ENCODE results near the gene DERL2. TPM values are rescaled to one million over a fixed set of nuclear protein-coding genes. Genes with fewer than 3 reads are reported as not detected.

Gene DERL2
- total RNA-seq (39.3 TPM), polyA plus RNA-seq (ENCODE audit: insufficient read depth in 1 of 8, insufficient read length in 8 of 8, low replicate concordance in 1 of 8) (10 to 100 TPM; 42.7 to 52.0 (median 47.2) TPM)
- long read RNA-seq, donor 1, full-length matches to known transcripts: 19 of 19 reads
- long read RNA-seq, donor 1, partial matches to known transcripts: 0 of 19 reads
- long read RNA-seq, donor 1, other reads (novel, unspliced or antisense): 0 of 19 reads
- long read RNA-seq, donor 2, partial matches to known transcripts: 0 of 1 reads
- long read RNA-seq, donor 2, other reads (novel, unspliced or antisense): 0 of 1 reads
- long read RNA-seq, donor 3, full-length matches to known transcripts: 22 of 22 reads
- long read RNA-seq, donor 3, partial matches to known transcripts: 0 of 22 reads
- long read RNA-seq, donor 3, other reads (novel, unspliced or antisense): 0 of 22 reads
- long read RNA-seq, donor 4, full-length matches to known transcripts: 10 of 10 reads
- long read RNA-seq, donor 4, partial matches to known transcripts: 0 of 10 reads
- long read RNA-seq, donor 4, other reads (novel, unspliced or antisense): 0 of 10 reads
- long read RNA-seq, donor 5, full-length matches to known transcripts: 47 of 47 reads
- long read RNA-seq, donor 5, partial matches to known transcripts: 0 of 47 reads
- long read RNA-seq, donor 5, other reads (novel, unspliced or antisense): 0 of 47 reads
- long read RNA-seq, donor 6, full-length matches to known transcripts: 28 of 28 reads
- long read RNA-seq, donor 6, partial matches to known transcripts: 0 of 28 reads
- long read RNA-seq, donor 6, other reads (novel, unspliced or antisense): 0 of 28 reads
- long read RNA-seq, donor 7, full-length matches to known transcripts: 20 of 20 reads
- long read RNA-seq, donor 7, partial matches to known transcripts: 0 of 20 reads
- long read RNA-seq, donor 7, other reads (novel, unspliced or antisense): 0 of 20 reads
- long read RNA-seq, donor 8, full-length matches to known transcripts: 12 of 12 reads
- long read RNA-seq, donor 8, partial matches to known transcripts: 0 of 12 reads
- long read RNA-seq, donor 8, other reads (novel, unspliced or antisense): 0 of 12 reads
- long read RNA-seq, donor 9, full-length matches to known transcripts: 12 of 12 reads
- long read RNA-seq, donor 9, partial matches to known transcripts: 0 of 12 reads
- long read RNA-seq, donor 9, other reads (novel, unspliced or antisense): 0 of 12 reads
- long read RNA-seq, donor 10, full-length matches to known transcripts: 27 of 27 reads
- long read RNA-seq, donor 10, partial matches to known transcripts: 0 of 27 reads
- long read RNA-seq, donor 10, other reads (novel, unspliced or antisense): 0 of 27 reads
- long read RNA-seq, donor 11, full-length matches to known transcripts: 11 of 11 reads
- long read RNA-seq, donor 11, partial matches to known transcripts: 0 of 11 reads
- long read RNA-seq, donor 11, other reads (novel, unspliced or antisense): 0 of 11 reads

GRCh38 chr17:5485270-5486205 lies at the start of gene DERL2:
DERL2 (minus strand) TSS chr17:5486178; CDS start chr17:5486161, 17 bp downstream.
- WGBS (ENCODE audit: insufficient coverage): under 1% methylated on average over 23 of the region's 29 CpGs
- Histone ChIP-seq H3K4me1 (ENCODE audit: control insufficient read depth, insufficient read depth, low read length) (peaks cover 13% of the 10 kb centered on the region), H3K36me3 (ENCODE audit: control insufficient read depth, insufficient read depth, low read length) (peaks cover 38% of the 10 kb centered on the region), H3K9me3 (replicated peaks; ENCODE audit: control insufficient read depth, low read depth, low read length) (no peaks in the 10 kb centered on the region), H3K4me3 (ENCODE audit: low read length) (peak within 1 kb of the TSS; percentile 100), H3K27me3 (ENCODE audit: control insufficient read depth, insufficient read depth, low read length) (no peaks in the 10 kb centered on the region), H3K27ac (ENCODE audit: low read length) (peak within 1 kb of the TSS; percentile 99)
- DNase-seq: no peak

- Histone ChIP-seq H3K27me3 (ENCODE audit: control insufficient read depth, insufficient read depth, low read length) (no peaks in the 10 kb centered on the region), H3K4me1 (ENCODE audit: control insufficient read depth, insufficient read depth, low read length) (peaks cover 9% of the 10 kb centered on the region), H3K4me3 (ENCODE audit: low read length) (no peak overlapping the region), H3K36me3 (ENCODE audit: control insufficient read depth, insufficient read depth, low read length) (no peaks in the 10 kb centered on the region), H3K27ac (ENCODE audit: low read length) (no peak overlapping the region), H3K9me3 (replicated peaks; ENCODE audit: control insufficient read depth, low read depth, low read length) (no peaks in the 10 kb centered on the region)
- WGBS (ENCODE audit: insufficient coverage): 86% methylated on average over 2 of the region's 2 CpGs
- DNase-seq: no peak
Measured at GRCh38 chr17:5535436-5535835, 49.5 kb upstream of the DERL2 start.

- Histone ChIP-seq H3K27ac (ENCODE audit: low read length) (no peak overlapping the region), H3K36me3 (ENCODE audit: control insufficient read depth, insufficient read depth, low read length) (no peaks in the 10 kb centered on the region), H3K9me3 (replicated peaks; ENCODE audit: control insufficient read depth, low read depth, low read length) (no peaks in the 10 kb centered on the region), H3K27me3 (ENCODE audit: control insufficient read depth, insufficient read depth, low read length) (no peaks in the 10 kb centered on the region), H3K4me3 (ENCODE audit: low read length) (no peak overlapping the region), H3K4me1 (ENCODE audit: control insufficient read depth, insufficient read depth, low read length) (peaks cover 9% of the 10 kb centered on the region)
- DNase-seq: no peak
- 72% methylated on average over 6 of the region's 18 CpGs for WGBS (ENCODE audit: insufficient coverage)
Measured at GRCh38 chr17:5533486-5534315, 47.7 kb upstream of the DERL2 start.

GRCh38 chr17:5532581-5532980 lies 46.6 kb upstream of the DERL2 start:
- no peaks in the 10 kb centered on the region for H3K27me3 ChIP-seq (ENCODE audit: control insufficient read depth, insufficient read depth, low read length)
- peaks cover 17% of the 10 kb centered on the region for H3K4me1 ChIP-seq (ENCODE audit: control insufficient read depth, insufficient read depth, low read length)
- H3K27ac ChIP-seq (ENCODE audit: low read length): no peak overlapping the region
- no peaks in the 10 kb centered on the region for H3K9me3 ChIP-seq (replicated peaks; ENCODE audit: control insufficient read depth, low read depth, low read length)
- H3K4me3 ChIP-seq (ENCODE audit: low read length): no peak overlapping the region
- H3K36me3 ChIP-seq (ENCODE audit: control insufficient read depth, insufficient read depth, low read length): no peaks in the 10 kb centered on the region
- DNase-seq: no peak
- 79% methylated on average over 7 of the region's 8 CpGs for WGBS (ENCODE audit: insufficient coverage)

- 100% methylated on average over 4 of the region's 4 CpGs for WGBS (ENCODE audit: insufficient coverage)
Measured at GRCh38 chr17:5531085-5531418, 45.1 kb upstream of the DERL2 start.

GRCh38 chr17:5530265-5531084 lies 44.5 kb upstream of the DERL2 start:
- H3K27me3 ChIP-seq (ENCODE audit: control insufficient read depth, insufficient read depth, low read length): no peaks in the 10 kb centered on the region
- 78% methylated on average over 7 of the region's 12 CpGs for WGBS (ENCODE audit: insufficient coverage)
- peaks cover 27% of the 10 kb centered on the region for H3K4me1 ChIP-seq (ENCODE audit: control insufficient read depth, insufficient read depth, low read length)
- no peaks in the 10 kb centered on the region for H3K9me3 ChIP-seq (replicated peaks; ENCODE audit: control insufficient read depth, low read depth, low read length)
- H3K4me3 ChIP-seq (ENCODE audit: low read length): no peak overlapping the region
- no peak for DNase-seq
- H3K27ac ChIP-seq (ENCODE audit: low read length): no peak overlapping the region
- no peaks in the 10 kb centered on the region for H3K36me3 ChIP-seq (ENCODE audit: control insufficient read depth, insufficient read depth, low read length)

More at GRCh38 chr17:5531085-5531418, 45.1 kb upstream of the DERL2 start:
- no peaks in the 10 kb centered on the region for H3K27me3 ChIP-seq (ENCODE audit: control insufficient read depth, insufficient read depth, low read length)
- H3K4me1 ChIP-seq (ENCODE audit: control insufficient read depth, insufficient read depth, low read length): peaks cover 22% of the 10 kb centered on the region
- H3K27ac ChIP-seq (ENCODE audit: low read length): no peak overlapping the region
- no peaks in the 10 kb centered on the region for H3K36me3 ChIP-seq (ENCODE audit: control insufficient read depth, insufficient read depth, low read length)
- no peak overlapping the region for H3K4me3 ChIP-seq (ENCODE audit: low read length)
- DNase-seq: no peak
- no peaks in the 10 kb centered on the region for H3K9me3 ChIP-seq (replicated peaks; ENCODE audit: control insufficient read depth, low read depth, low read length)

GRCh38 chr17:5527601-5528250 lies 41.7 kb upstream of the DERL2 start:
- Histone ChIP-seq H3K4me3 (ENCODE audit: low read length) (no peak overlapping the region), H3K4me1 (ENCODE audit: control insufficient read depth, insufficient read depth, low read length) (peaks cover 27% of the 10 kb centered on the region), H3K27me3 (ENCODE audit: control insufficient read depth, insufficient read depth, low read length) (no peaks in the 10 kb centered on the region), H3K9me3 (replicated peaks; ENCODE audit: control insufficient read depth, low read depth, low read length) (no peaks in the 10 kb centered on the region), H3K27ac (ENCODE audit: low read length) (peak overlapping the region; percentile 81), H3K36me3 (ENCODE audit: control insufficient read depth, insufficient read depth, low read length) (no peaks in the 10 kb centered on the region)
- 82% methylated on average over 7 of the region's 9 CpGs for WGBS (ENCODE audit: insufficient coverage)
- DNase-seq: peak; percentile 40
